ENCODE measurements around the gene DESI2.

- no peak for TF ChIP-seq CTCF (IDR thresholded peaks at IDR 0.05)
- TF ChIP-seq POLR2A (IDR thresholded peaks at IDR 0.05) = no peak
Observed at GRCh38 chr1:244678697-244679096, 25.8 kb downstream of the DESI2 start.

All from thyroid gland (tissue), 4 donors.